Posterior vena cava (tissue), 2 donors: ENCODE data around the gene P2RX6. TPM values are rescaled to one million over a fixed set of nuclear protein-coding genes. Genes with fewer than 3 reads are reported as not detected.

Source experiments
- DNase-seq: peaks from one replicate; pipeline ENCODE4 v3.0.0-alpha.2; 2020; ENCODE audit warnings: low spot score
- intact Hi-C, 2 donors: fragments of 100-400 bp; cut with DNase I; formaldehyde crosslinking; loops; one replicate each; pipeline versions ENCODE4 v1.14.1 to v1.14.2; 2022 to 2023
- total RNA-seq, 2 donors: library from RNA; stranded (reverse); fragmentation: NEBNext Ultra II Directional; extraction: Animal tissue kit (Norgen Biotek cat#: 25700); gene quantifications; one replicate each; pipeline ENCODE4 v1.2.1, GENCODE V29; 2021
- donor health status: DM: yes; HTN: yes; CAD: no.
- donor health status: DM: yes; HTN: yes; CAD: no.

P2RX6 gene
- total RNA-seq, 2 donors from 2014 or later: 0.19 to 1.0 TPM

DNA sequence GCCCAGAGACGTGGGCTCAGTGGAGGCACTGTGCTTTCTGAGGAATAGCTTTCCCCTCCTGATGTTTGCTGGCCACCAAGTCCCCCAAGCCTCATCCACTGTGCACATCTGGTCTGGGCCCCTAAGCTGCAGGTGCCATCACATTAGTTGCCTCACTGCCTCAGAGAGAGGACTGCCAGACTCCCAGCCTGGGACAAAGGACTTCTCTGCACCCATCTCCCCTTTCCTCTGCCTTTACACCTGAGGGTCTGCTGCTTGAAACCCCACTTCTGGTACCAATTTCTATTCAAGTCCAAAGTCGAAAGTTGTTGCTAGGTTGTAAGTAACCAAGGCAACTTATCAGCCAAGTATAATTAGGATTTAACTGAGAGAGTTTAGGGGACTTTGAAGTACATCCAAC, 36.5 kb upstream of the P2RX6 start:
- DNase-seq: no peak
- intact Hi-C loops: no loop called here

DNA sequence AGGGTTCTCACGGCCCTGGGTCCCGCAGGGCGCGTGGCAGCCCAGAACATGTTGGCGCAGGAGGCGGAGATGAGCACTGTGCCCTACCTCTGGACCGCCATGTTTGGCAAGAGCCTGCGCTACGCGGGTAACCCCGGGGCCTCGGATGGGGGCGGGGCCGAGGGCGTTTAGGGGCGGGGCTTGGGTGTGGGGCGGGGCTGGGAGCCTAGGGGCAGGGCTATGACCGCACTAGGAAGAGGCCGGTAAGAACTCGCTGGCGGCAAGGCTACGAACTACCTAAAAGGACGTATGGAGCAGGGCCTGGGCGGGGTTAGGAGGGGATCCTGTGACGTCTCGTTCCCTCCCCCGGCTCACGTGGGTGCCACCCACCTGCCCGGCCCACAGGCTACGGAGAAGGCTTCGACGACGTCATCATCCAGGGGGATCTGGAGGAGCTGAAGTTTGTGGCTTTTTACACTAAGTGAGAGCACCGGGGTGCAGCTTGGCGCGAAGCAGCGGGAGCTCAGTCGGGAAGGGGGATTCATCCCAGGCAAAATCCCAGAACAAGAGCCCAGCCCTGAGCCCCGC, 35.6 kb upstream of the P2RX6 start:
- DNase-seq: peak; percentile 91

GRCh38 chr22:20979940-20980453, 35.0 kb upstream of the P2RX6 start:
- DNase-seq: no peak
- intact Hi-C loops: no loop called here

More for the DNA sequence above, 35.6 kb upstream of the P2RX6 start:
- intact Hi-C loops: no loop called here

DNA sequence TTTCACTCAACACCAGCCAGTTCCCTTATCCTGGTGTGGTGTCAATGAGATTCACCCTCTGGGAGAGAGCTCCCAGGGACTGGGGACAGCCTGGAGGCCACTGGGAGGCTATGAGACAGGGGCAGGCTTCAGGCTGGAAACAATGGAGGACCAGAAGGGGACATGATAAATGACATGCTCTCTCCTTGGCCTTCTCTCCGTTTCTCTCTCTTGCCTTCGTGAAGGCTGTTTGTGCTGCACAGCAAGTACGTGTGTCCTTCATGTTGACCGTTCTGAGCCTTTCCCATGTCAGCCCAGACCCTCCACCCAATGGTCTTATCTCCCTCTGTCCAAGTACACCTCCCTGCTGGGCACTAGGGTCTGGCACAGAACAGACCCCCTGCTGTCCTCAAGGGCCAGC, 34.4 kb upstream of the P2RX6 start:
- DNase-seq: no peak
- intact Hi-C loops: no loop called here

DNA sequence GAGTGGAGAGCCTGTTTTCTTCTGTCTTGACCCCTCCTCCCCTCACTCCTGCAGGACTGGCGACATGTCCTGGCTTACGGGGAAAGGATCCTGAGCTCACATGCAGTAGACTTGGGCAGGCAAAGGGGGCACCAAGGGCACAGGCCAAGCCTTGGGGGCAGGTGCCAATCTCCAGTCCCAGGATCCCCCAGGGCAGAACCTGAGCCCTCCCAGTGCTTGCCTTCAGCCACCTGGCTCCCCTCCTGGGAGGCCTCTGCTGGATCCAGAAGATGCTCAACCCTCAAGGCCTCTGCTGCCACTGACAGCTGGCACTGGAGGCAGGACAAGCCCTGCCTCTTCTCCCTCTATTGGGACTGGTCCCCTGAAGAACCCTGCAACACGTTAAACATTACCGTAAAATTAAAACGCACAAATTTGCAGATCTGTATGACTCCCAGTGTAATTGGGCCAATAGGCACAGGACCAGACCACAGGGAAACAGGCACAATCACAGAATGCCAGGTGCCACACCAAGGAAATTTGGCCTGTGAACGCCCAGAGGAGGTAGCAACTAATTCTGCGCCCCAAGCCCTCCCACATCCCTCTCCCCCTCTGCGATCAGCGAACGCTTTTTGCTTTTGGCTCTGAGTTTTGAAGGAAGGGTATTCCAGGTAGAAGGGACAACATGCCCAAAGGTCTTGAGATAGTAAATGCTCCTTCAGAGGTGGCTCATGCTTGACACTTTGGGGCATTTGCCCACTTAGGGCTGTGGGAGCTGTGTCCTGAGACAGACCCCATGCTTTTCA, 33.8 kb upstream of the P2RX6 start:
- intact Hi-C loops: no loop called here
- no peak for DNase-seq

- intact Hi-C loops: no loop called here
- peak; percentile 96 for DNase-seq
Observed at GRCh38 chr22:20981787-20982562, 33.0 kb upstream of the P2RX6 start, which contains the start of gene LZTR1. Gene LZTR1, plus strand, starts transcription at chr22:20982297. Its CDS starts 75 bp downstream, at chr22:20982372.

DNA sequence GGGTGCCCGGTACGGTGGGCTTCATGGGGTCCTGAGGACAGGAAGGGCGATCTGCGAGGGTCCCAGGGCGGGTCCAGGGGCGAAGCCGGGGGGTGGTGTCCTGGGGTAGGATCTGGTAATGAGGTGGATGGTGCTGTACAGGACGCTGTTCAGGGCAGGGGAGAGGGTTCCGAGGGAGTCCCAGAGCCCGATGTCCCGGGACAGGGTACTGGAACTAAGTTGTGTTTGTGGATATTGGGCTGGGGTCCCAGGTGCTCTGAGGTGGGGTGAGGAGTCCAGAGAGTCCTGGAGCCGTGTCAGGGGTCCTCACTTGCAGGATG, 32.4 kb upstream of the P2RX6 start:
- intact Hi-C loops: no loop called here
- no peak for DNase-seq

DNA sequence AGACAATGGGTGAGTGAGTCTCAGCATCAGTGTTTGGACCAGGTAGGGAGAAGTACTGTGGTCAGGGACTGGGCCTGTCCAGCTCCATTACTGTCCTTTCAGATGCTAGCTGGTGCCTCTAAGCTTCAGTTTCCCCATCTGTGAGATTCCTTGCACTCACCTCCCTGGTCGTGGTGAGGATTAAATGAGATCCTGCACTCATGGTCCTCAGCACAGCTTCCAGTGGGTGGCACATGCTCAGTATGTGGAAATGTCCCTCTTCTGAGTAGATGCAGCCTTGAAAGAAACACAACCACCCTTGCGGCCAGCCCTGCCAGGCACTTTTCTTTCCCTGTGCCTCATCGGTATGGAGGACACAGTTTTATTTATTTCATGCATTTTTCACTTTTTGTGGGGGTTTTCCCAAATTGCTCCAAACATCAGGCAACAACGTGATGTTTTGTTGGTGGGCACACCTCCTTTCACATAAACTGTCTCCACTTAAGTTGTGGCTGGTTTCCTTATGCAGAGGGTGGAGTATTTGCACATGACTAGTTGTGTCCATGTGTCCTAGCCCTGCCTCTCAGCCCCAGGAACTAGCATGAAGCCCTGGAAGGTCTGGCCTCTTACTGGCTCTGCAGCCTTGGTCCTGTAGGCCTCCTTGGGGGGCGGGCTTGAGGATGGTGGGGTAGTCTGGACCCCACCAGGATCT, 31.7 kb upstream of the P2RX6 start:
- DNase-seq: no peak
- intact Hi-C loops: no loop called here

DNA sequence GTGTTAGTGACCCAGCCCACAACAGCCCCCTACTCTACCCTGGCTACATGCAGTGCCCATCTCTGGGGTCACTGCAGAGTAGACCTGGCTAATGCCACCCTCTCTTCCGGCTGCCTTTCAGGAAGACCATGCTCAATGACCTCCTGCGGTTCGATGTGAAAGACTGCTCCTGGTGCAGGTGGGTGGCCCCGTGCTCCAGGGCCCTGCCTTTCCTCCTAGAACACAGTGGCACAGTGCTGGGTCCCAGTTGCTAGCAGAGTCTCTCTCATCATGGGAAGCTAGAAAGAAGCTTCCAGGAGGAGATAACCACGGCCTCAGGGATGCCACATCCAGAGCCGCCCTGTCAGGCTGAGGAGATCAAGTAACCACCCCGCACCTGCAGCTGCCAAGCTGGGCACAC, 29.2 kb upstream of the P2RX6 start:
- DNase-seq: no peak
- intact Hi-C loops: no loop called here

DNA sequence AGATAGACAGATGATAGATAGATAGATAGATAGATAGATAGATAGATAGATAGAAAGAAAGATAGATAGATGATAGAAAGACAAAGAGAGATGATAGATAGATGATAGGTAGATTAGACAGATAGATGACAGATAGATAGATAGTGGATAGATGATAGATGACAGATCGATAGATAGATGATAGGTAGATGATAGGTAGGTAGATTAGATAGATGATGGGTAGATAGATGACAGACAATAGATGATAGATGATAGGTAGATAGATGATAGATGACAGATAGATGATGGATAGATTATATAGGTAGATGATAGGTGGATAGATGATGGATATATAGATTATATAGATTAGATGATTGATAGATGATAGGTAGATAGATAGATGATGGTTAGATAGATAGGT, 28.6 kb upstream of the P2RX6 start:
- DNase-seq: no peak
- intact Hi-C loops: no loop called here

DNA sequence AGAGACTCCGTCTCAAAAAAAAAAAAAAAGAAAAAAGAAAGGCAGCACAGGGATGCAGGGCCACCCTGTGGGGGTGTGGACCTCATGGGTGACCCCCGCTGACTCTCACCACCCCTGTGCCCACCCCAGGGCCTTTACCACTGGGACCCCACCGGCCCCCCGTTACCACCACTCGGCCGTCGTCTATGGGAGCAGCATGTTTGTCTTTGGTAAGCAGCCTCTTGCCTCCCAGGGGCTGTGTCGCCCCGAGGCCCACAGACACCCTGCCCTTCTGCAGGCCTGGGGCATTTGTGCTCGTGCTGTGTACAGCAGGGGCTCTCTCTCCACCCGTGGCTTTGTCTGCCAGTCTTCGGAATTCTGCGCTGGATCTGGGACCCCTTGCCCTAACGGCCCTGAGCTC, 27.6 kb upstream of the P2RX6 start:
- DNase-seq: no peak
- intact Hi-C loops: no loop called here

DNA sequence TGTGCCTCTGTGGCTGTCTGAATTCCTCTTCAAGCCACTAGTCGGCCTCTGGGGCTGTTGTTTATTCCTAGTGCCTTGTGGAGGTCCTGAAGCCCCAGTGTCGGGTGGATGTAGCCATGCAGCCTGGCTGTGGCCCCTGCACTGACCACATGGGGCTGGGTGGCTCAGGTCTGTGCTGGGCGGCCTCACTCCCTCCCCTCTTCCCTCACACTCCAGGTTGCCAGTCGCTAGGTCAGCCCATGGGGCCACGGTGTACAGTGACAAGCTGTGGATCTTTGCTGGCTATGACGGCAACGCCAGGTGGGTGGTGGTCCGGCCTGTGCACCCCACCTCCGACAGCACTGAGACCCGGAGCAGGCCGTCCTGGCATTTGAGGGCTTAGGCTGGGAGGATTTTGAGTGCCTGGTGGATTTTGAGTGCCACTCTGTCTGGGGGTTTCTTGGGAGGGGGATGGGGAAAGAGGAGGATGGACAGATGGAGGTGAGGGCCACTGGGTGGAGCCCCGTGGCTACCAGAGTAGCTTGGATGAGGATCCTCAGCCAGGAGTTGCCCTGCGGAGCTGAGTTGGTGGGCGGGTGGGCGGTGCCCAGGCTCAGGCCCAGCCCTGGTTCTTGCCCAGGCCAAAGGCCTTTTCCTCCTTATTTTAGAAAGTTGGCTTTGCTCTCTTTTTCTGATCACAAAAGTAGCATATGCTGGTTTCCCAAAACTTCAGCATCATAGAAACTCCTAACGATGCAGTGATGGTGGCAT, 26.2 kb upstream of the P2RX6 start:
- no peak for DNase-seq
- intact Hi-C loops: no loop called here

DNA sequence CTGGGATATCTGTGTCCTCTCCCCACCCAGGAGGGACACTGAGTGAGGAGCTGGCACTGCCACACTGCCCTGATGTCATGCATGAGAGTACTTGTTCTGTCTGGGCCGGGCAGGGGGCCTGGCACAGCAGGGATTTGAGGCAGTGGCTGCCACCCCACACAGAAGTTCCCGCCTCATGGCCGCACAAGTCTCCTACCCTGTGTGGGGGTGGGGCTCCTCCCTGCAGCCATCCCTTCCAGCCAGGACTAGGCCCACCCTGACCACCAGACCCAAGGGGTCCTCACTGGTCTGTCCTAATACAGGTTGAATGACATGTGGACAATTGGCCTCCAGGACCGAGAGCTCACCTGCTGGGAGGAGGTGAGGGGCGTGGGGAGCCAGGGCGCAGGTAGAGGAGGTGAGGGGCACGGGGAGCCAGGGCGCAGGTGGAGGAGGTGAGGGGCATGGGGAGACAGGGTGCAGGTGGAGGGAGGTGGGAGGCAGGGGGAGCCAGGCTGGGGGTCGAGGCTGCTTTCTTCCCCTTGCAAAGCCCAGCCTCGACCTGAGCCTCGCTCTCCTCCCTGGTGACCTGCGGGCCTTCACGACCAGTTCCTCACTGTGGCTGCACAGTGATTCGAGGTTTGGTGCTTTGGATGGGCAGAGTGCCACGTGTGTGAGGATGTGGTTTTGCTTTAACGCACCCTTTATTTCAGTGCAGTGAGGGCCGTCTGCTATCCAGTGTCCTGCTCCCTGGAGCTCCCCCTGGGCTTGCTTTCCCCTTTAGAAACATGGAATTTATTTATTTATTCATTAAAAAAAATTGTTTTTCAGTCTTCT, 25.4 kb upstream of the P2RX6 start:
- intact Hi-C loops: no loop called here
- DNase-seq: no peak

DNA sequence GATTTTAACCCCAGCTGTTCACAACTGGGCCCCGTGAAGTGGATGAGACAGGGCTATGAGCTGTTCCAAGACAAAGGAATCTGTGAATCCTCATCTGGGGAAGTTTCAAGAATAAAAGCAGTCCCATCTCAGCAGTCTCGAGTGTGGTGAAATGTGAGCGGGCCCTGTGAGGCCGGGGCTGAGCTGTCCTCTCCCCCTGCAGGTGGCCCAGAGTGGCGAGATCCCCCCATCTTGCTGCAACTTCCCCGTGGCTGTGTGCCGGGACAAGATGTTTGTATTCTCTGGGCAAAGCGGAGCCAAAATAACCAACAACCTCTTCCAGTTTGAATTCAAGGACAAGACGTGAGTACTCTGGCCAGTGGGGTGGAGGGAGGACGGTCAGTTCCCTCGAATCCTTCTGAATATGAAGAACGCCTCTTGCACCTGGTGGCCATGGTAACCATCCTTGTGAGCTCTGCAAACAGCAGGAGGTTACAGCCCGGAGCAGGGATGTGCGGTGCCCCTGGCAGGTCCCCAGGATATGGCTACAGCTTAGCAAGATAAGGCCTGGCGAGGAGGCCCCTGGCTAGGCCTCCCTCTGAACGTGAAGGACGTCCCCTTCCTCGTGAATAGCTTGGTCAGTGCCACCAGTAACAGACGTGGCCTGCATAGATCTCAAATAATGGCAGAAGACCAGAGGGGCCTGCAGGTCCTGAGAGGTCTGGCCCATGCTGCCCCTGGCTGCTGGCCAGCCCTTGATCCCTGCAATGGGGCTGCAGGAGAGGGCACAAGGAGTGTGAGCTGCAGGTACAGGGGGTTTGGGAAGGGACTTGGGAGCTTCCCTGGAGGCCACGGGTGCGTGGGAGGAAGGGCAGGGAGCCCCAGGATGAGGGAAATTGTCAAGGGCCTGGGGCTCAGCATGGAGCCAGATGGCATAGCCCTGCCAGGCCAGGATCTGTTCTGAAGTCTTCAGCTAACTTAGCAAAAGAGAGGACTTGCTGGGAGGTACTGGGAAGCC, 24.5 kb upstream of the P2RX6 start:
- intact Hi-C loops: no loop called here
- DNase-seq: no peak

GRCh38 chr22:20991252-20992055, 23.5 kb upstream of the P2RX6 start:
- intact Hi-C loops: no loop called here
- no peak for DNase-seq

- intact Hi-C loops: no loop called here
- DNase-seq: no peak
Observed at GRCh38 chr22:20992056-20992442, 22.9 kb upstream of the P2RX6 start.
